Esophagus muscularis mucosa (tissue), 4 donors: ENCODE results near the gene PLAGL2. TPM values are rescaled to one million over a fixed set of nuclear protein-coding genes. Genes with fewer than 3 reads are reported as not detected.
"Not testable (repeated sequence)": the region's sequence is repeated elsewhere in the genome, so short reads cannot be mapped to it uniquely, and the experiment has no call there.

Source experiments
- DNase-seq: peaks from one replicate; pipeline ENCODE4 v3.0.0-alpha.2; 2017; ENCODE audit errors: extremely low spot score
- H3K27ac ChIP-seq, 4 donors: fragments of 200-600 bp; sonication (generic); replicated peaks in 1 of 4; 1 replicate in 3 of 4; 2 replicates in 1 of 4; pipeline ENCODE4 v1.5.1; 2016 to 2019; ENCODE audit warnings: mild to moderate bottlenecking in 1 of 4
- H3K27me3 ChIP-seq, 4 donors: fragments of 200-600 bp; sonication (generic); one replicate each; pipeline versions ENCODE4 v1.5.1 to v1.6.0; 2016 to 2019
- H3K36me3 ChIP-seq, 4 donors: fragments of 200-600 bp; sonication (generic); one replicate each; pipeline ENCODE4 v1.5.1; 2016 to 2019
- H3K4me1 ChIP-seq, 4 donors: fragments of 200-600 bp; sonication (generic); one replicate each; pipeline ENCODE4 v1.5.1; 2016 to 2019
- H3K4me3 ChIP-seq, 4 donors: fragments of 200-600 bp; sonication (generic); 1 replicate in 2 of 4; 2 replicates in 2 of 4; pipeline ENCODE4 v1.5.1; 2016 to 2019; ENCODE audit warnings: mild to moderate bottlenecking in 4 of 4, moderate library complexity in 1 of 4
- H3K9me3 ChIP-seq, 4 donors: fragments of 200-600 bp; sonication (generic); 1 replicate in 3 of 4; 2 replicates in 1 of 4; pipeline ENCODE4 v1.5.1; 2016 to 2019
- CTCF ChIP-seq, 3 experiments: fragments of 200-600 bp in 2 of 3; fragments of 450-650 bp in 1 of 3; sonication (generic) in 2 of 3; IDR thresholded peaks; one replicate each; pipeline ENCODE4 v1.5.1; 2017 to 2019; ENCODE audit warnings: antibody characterized with exemption in 3 of 3, mild to moderate bottlenecking in 2 of 3, moderate library complexity in 1 of 3
- EP300 ChIP-seq: sonication (generic); formaldehyde crosslinking; IDR thresholded peaks from one replicate; pipeline ENCODE4 v1.6.1; 2017; ENCODE audit warnings: antibody characterized with exemption
- POLR2A ChIP-seq: fragments of 450-650 bp; IDR thresholded peaks from one replicate; pipeline ENCODE4 v1.6.1; 2017; ENCODE audit warnings: antibody characterized with exemption, moderate library complexity, mild to moderate bottlenecking, low read depth
- POLR2AphosphoS5 ChIP-seq, 2 donors: sonication (generic); formaldehyde crosslinking; IDR thresholded peaks; one replicate each; pipeline ENCODE4 v1.6.1; 2017; ENCODE audit warnings: antibody characterized with exemption in 2 of 2
- WGBS: methylation state at CpG from one replicate; pipeline ENCODE4 v1.1.5; 2018; 5-methylcytosine and 5-hydroxymethylcytosine counted together
- intact Hi-C: fragments of 100-400 bp; cut with DNase I; formaldehyde crosslinking; loops from one replicate; pipeline ENCODE4 v1.15.1; 2023
- total RNA-seq, 4 donors: library from RNA; depleted of rRNA; stranded (reverse); fragments of >200 nt; gene quantifications; one replicate each; pipeline versions ENCODE4 v1.1.0 to v1.2.1, GENCODE V29; 2016

PLAGL2 gene
- 10 to 100 TPM in 1 of 4 donors, 1 to 10 TPM in 3; 5.4 to 10.8 (median 8.0) TPM for total RNA-seq

- DNase-seq: peak; percentile 93
- 7% methylated on average over 9 of the region's 74 CpGs for WGBS
- TF ChIP-seq EP300: no peak
- TF ChIP-seq POLR2AphosphoS5 (IDR thresholded peaks at IDR 0.05): peak; percentile 61 to 73
- peak; percentile 32 to 44 (median 42) for TF ChIP-seq CTCF (IDR thresholded peaks at IDR 0.05)
- no peak for TF ChIP-seq POLR2A
- peaks cover 0 to 35% (median 28%) of the 10 kb centered on the region in 4 donors for H3K36me3 ChIP-seq
- peak within 1 kb of the TSS; percentile 94 to 99 (median 97) for H3K4me3 ChIP-seq
- intact Hi-C loops: loop anchor here (5.0 to 10.0 kb wide), 4 partner anchors 69 to 277 kb away; partner anchors contain the start of genes ASXL1, KIF3B and TM9SF4
- no peaks in the 10 kb centered on the region for H3K9me3 ChIP-seq
- peak within 1 kb of the TSS; percentile 88 to 92 (median 91) for H3K27ac ChIP-seq
- H3K4me1 ChIP-seq: peaks cover 45 to 69% (median 60%) of the 10 kb centered on the region in 4 donors
- no peaks in the 10 kb centered on the region for H3K27me3 ChIP-seq
These were observed at the start of gene PLAGL2, which contains the start of gene POFUT1 for GRCh38 chr20:32207626-32208498. Gene PLAGL2 (minus strand): TSS chr20:32207743. CDS start chr20:32202178, 5,565 bp downstream. Gene POFUT1 (plus strand): TSS chr20:32207880. CDS start chr20:32207942, 62 bp downstream.

- Histone ChIP-seq H3K27me3 (no peaks in the 10 kb centered on the region), H3K9me3 (no peaks in the 10 kb centered on the region), H3K27ac (no peak overlapping the region), H3K4me1 (no peaks in the 10 kb centered on the region), H3K36me3 (no peaks in the 10 kb centered on the region), H3K4me3 (no peak overlapping the region)
- no peak for DNase-seq
- TF ChIP-seq CTCF (IDR thresholded peaks at IDR 0.05): no peak
- TF ChIP-seq POLR2A: no peak
- no peak for TF ChIP-seq EP300
- TF ChIP-seq POLR2AphosphoS5 (IDR thresholded peaks at IDR 0.05): no peak
- 93% methylated on average over 6 of the region's 6 CpGs for WGBS
- intact Hi-C loops: no loop called here
These were observed 44.6 kb upstream of the PLAGL2 start for GRCh38 chr20:32252189-32252588.

- WGBS: 75% methylated on average over 3 of the region's 3 CpGs
- no peak for DNase-seq
- Histone ChIP-seq H3K27ac (no peak overlapping the region), H3K36me3 (no peaks in the 10 kb centered on the region), H3K27me3 (no peaks in the 10 kb centered on the region), H3K4me1 (no peaks in the 10 kb centered on the region), H3K9me3 (no peaks in the 10 kb centered on the region), H3K4me3 (no peak overlapping the region)
- no peak for TF ChIP-seq POLR2AphosphoS5 (IDR thresholded peaks at IDR 0.05)
- intact Hi-C loops: no loop called here
These were observed 43.9 kb upstream of the PLAGL2 start for GRCh38 chr20:32251470-32251869.

GRCh38 chr20:32249030-32249738 is 41.6 kb upstream of the PLAGL2 start:
- Histone ChIP-seq H3K9me3 (no peaks in the 10 kb centered on the region), H3K36me3 (no peaks in the 10 kb centered on the region), H3K27ac (no peak overlapping the region), H3K27me3 (no peaks in the 10 kb centered on the region), H3K4me3 (no peak overlapping the region), H3K4me1 (no peaks in the 10 kb centered on the region)
- no peak for DNase-seq
- 82% methylated on average over 9 of the region's 9 CpGs for WGBS
- intact Hi-C loops: no loop called here
- TF ChIP-seq EP300 (no peak), CTCF (IDR thresholded peaks at IDR 0.05) (no peak), POLR2A (no peak), POLR2AphosphoS5 (IDR thresholded peaks at IDR 0.05) (no peak)

- Histone ChIP-seq H3K9me3 (no peaks in the 10 kb centered on the region), H3K4me3 (no peak overlapping the region), H3K27me3 (no peaks in the 10 kb centered on the region), H3K36me3 (no peaks in the 10 kb centered on the region), H3K27ac (no peak overlapping the region), H3K4me1 (no peaks in the 10 kb centered on the region)
- TF ChIP-seq POLR2A: no peak
- no peak for TF ChIP-seq CTCF (IDR thresholded peaks at IDR 0.05)
- no peak for TF ChIP-seq POLR2AphosphoS5 (IDR thresholded peaks at IDR 0.05)
- no peak for TF ChIP-seq EP300
- 84% methylated on average over 5 of the region's 5 CpGs for WGBS
- DNase-seq: no peak
- intact Hi-C loops: no loop called here
These were observed 40.5 kb upstream of the PLAGL2 start for GRCh38 chr20:32248043-32248442.

GRCh38 chr20:32246208-32246607 is 38.7 kb upstream of the PLAGL2 start:
- H3K27me3 ChIP-seq, H3K9me3 ChIP-seq, H3K4me1 ChIP-seq, H3K27ac ChIP-seq, H3K36me3 ChIP-seq, H3K4me3 ChIP-seq, DNase-seq, intact Hi-C loops: not testable (repeated sequence)
- 90% methylated on average over 5 of the region's 5 CpGs for WGBS
